HPDE6-E6E7 (cell line): Measurements from ENCODE around the gene PLXDC1.
"Not testable (repeated sequence)": the region's sequence is repeated elsewhere in the genome, so short reads cannot be mapped to it uniquely, and the experiment has no call there.

Experiments used
- DNase-seq: peaks from one replicate; pipeline ENCODE4 v3.0.0; 2011; ENCODE audit warnings: missing footprints; ENCODE audit errors: extremely low spot score

Gene PLXDC1

DNA sequence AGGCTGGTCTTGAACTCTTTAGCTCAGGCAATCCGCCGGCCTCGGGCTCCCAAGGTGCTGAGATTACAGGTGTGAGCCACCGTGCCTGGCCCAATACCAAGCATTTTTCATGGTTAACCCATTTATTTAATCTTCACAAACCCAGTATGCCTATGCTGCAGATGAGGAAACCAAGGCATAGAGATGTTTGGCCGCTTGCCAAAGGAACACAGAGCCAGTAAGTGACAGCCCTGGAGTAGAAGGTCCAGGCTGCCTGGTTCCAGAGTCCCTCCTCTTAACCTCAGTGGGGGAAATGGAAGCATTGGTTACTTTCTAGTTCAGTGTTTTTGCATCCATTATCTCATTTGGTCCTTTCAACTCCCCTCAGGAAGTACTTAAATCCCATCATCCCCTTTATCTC, 29.9 kb upstream of the PLXDC1 start:
- no peak for DNase-seq

DNA sequence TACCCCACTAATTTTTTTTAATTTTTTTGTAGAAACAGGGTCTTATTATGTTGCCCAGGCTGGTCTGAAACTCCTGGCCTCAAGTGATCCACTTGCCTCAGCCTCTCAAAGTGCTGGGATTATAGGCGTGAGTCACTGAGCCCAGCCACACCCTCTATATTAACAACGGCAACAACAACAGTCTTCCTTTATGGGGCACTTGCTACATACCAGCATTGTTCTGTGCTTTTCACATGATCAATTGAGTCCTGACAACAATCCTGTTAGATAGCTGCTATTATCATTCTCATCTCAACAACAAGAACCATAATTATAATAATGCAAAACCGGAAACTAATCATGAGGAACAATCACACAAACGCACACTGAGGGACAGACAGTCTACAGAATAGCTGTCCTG, 27.1 kb upstream of the PLXDC1 start:
- no peak for DNase-seq

DNA sequence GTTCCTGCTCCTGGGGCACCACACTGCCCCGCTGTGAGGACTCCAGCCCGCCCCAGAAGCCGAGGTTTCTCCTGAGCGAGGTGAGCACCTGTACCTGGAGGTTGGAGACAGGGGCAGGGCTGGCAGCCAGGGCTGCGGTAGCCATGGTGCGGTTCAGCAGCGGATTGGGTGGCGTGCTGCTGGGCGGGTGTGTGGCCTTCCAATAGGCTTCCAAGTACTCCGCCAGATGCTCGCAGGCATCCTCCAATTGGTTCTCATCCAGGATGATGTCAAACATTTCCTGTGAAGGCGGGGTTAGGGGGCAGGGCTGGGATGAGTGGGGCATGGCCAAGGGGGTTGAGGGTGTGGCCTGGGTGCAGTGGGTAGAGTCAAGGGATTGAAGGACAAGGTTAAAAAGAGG, 25.8 kb upstream of the PLXDC1 start:
- DNase-seq: no peak

DNA sequence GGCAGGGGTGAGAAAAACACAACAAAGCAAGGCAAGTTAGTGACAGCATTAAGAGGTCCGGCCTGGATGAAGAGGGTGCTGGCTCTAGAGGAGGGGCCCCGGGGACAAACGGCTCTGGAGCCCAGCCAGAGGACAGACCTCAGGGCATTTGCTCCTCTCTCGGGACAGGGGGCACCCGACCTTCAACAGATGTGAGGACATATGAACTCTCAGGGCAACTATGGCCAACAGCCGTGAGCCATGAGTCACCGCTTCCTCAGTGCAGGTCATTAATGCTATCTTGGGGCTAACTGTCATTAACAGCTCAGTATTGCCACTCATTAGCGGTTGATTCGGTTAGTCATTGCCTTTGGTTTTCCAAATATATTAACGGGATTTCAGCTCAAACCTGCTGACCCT, 24.3 kb upstream of the PLXDC1 start:
- no peak for DNase-seq

DNA sequence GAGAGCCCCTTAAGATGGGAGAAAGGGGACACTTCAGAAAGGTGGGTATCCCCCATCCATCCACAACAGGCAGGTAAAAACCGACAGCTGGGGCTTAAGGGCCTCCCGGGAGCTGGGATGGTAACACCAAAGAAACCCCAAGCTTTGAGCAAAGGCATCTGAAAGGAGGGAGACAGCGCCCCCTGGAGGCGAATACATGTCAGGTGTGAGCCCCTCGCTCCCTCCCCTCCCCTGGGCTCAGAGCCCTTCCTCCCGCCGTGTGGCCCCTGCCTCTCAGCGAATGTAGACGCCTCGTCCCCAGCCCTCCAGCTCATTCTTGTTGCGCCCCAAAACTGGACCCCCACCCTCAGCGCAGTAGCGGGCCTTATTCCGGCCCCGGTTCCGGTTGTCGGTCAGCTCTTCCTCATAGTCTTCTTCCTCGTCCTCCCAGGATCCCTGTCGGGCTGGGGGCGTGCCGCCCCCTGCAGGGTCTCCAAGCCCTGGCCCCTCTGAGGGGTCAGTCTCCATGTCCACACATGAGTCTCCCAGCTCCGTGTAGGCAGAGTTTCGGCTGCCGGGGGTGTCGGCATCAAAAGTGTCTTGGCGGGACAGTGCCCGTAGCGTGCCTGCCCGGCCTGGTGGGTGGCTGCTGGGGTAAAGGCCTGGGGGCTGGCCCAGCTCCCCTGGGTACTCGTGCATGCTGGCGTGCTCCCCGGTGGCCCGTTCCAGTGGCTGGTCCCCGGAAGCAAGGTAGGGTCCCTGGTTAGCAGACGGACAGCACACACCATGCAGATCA, 23.7 kb upstream of the PLXDC1 start:
- no peak for DNase-seq

- no peak for DNase-seq
Observed at GRCh38 chr17:39173526-39174274, 22.3 kb upstream of the PLXDC1 start.

GRCh38 chr17:39173080-39173479, 21.6 kb upstream of the PLXDC1 start:
- no peak for DNase-seq

- no peak for DNase-seq
Observed at GRCh38 chr17:39171933-39172332, 20.5 kb upstream of the PLXDC1 start.

- DNase-seq: no peak
Observed at GRCh38 chr17:39170558-39170957, 19.1 kb upstream of the PLXDC1 start.

DNA sequence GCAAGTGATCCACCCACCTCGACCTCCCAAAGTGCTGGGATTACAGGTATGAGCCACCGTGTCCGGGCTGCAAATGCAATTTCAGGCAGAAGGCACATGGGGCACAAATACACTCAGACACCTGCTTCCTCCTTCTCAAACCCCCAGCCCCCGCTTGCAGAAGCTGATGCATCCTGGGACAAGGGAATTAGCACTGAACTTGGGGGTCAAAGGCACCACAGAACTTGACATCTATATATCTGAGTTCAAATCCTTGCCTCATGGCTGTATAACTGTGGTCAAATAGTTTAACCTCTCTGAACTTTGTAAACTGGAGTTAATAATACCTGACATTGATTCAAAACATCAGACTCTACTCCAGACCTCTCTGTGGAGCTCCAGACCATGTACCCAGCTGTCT, 18.7 kb upstream of the PLXDC1 start:
- DNase-seq: no peak

GRCh38 chr17:39169518-39169917, 18.1 kb upstream of the PLXDC1 start:
- no peak for DNase-seq

- DNase-seq: no peak
Observed at GRCh38 chr17:39169101-39169500, 17.7 kb upstream of the PLXDC1 start.

DNA sequence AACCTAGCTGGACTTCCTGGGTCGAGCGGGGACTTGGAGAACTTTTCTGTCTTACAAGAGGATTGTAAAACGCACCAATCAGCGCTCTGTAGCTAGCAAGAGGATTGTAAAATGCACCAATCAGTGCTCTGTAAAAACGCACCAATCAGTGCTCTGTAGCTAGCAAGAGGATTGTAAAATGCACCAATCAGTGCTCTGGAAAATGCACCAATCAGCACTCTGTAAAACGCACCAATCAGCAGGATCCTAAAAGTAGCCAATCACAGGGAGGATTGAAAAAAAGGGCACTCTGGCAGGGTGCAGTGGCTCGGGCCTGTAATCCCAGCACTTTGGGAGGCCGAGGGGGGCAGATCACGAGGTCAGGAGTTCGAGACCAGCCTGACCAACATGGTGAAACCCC, 17.1 kb upstream of the PLXDC1 start:
- DNase-seq: not testable (repeated sequence)

GRCh38 chr17:39167476-39167875, 16.0 kb upstream of the PLXDC1 start:
- no peak for DNase-seq

GRCh38 chr17:39166437-39167335, 15.2 kb upstream of the PLXDC1 start:
- no peak for DNase-seq

- DNase-seq: no peak
Observed at GRCh38 chr17:39165841-39166349, 14.5 kb upstream of the PLXDC1 start, which contains the start of gene ARL5C. ARL5C (minus strand) TSS chr17:39166161; CDS start chr17:39165760, 401 bp downstream.

DNA sequence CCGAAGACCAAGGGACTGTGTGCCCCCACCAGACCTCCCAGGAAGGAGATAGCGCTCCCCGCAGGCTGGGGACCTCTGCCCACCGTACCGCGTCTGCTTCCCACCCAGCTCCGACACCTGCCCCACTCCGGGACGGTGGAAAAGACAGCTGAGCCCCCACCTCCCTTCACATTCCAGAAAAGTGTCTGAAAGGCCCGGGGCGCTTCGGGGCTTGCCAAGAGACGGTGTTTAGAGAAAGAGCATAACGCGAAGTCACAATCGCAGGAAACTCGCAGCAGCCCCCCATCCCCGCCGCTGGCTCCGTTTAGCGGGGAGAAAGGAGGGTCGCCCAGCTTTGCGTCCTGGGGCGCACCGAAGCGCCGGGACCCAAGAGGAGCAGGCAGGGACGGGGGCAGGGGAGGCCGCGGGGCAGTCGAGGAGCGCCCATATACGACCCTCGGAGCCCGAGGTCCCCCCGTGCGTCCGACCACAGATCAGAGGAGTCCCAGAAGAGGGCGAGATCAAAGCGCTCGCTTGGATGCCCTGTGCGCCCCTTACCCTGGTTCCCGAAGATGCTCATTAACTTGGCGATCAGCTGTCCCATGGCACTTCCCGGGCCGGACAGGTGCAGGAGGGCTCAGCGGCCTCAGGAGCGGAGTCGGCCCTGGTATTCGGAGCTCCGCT, 13.9 kb upstream of the PLXDC1 start:
- no peak for DNase-seq

- peak; percentile 93 for DNase-seq
Observed at GRCh38 chr17:39164675-39165143, 13.3 kb upstream of the PLXDC1 start.

GRCh38 chr17:39161962-39162361, 10.5 kb upstream of the PLXDC1 start:
- no peak for DNase-seq

DNA sequence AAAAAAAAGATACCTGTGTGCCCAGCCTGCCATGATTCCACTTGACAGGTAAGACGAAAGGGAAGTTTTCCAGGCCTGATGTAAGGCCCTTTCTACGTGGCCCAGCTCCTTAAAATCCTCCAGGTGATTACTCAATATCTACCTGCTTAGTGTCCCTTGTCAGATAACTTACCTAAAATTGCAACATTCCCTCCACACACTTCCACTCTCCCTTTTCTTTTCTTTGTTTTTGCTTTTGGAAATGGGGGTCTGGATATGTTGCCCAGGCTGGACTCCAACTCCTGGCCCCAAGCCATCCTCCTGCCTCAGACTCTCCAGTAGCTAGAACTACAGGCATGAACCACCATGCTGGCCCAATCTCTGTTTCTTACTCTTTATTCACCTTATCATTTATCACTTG, 7.2 kb upstream of the PLXDC1 start:
- no peak for DNase-seq

- DNase-seq: no peak
Observed at GRCh38 chr17:39156491-39156890, 5.1 kb upstream of the PLXDC1 start.
